B cell (primary cell): Measurements from ENCODE around the gene PDLIM5.

Experiments used
- EZH2 ChIP-seq: IDR thresholded peaks from 2 replicates; pipeline ENCODE4 v1.6.1; 2012; ENCODE audit warnings: borderline replicate concordance, low read depth, mild to moderate bottlenecking, moderate library complexity, low read length; ENCODE audit not compliant: insufficient read depth, poor library complexity, severe bottlenecking
- TF ChIP-seq, protein P1 (sequence below): fragments of 200-600 bp; IDR thresholded peaks from one replicate; pipeline ENCODE4 v1.8.0; 2022; ENCODE audit warnings: antibody characterized with exemption, mild to moderate bottlenecking

DNA sequence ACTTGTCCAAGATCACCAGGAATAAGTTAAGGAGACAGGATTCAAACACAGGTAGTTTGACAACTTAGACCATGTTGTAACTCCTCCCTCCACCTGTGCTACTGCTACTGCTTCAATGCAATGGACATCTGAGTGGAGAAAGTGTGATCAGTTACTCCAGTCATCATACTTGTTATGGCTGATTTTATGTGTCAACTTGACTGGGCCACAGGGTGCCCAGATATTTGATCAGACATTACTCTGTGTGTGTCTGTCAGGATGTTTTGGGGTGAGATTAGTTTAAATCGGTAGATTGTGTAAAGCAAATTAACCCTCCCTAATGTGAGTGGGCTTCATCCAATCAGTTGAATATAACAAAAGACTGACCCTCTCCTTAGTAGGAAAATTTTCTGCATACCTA lies 34.8 kb upstream of the PDLIM5 start:
- no peak for TF ChIP-seq EZH2
- TF ChIP-seq, protein P1, sequence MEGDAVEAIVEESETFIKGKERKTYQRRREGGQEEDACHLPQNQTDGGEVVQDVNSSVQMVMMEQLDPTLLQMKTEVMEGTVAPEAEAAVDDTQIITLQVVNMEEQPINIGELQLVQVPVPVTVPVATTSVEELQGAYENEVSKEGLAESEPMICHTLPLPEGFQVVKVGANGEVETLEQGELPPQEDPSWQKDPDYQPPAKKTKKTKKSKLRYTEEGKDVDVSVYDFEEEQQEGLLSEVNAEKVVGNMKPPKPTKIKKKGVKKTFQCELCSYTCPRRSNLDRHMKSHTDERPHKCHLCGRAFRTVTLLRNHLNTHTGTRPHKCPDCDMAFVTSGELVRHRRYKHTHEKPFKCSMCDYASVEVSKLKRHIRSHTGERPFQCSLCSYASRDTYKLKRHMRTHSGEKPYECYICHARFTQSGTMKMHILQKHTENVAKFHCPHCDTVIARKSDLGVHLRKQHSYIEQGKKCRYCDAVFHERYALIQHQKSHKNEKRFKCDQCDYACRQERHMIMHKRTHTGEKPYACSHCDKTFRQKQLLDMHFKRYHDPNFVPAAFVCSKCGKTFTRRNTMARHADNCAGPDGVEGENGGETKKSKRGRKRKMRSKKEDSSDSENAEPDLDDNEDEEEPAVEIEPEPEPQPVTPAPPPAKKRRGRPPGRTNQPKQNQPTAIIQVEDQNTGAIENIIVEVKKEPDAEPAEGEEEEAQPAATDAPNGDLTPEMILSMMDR: no peak
